ENCODE measurements around the gene MAP3K2.

- TF ChIP-seq CTCF (IDR thresholded peaks at IDR 0.05; ENCODE audit: insufficient read depth, low read depth, low read length) (no peak), EZH2 (IDR thresholded peaks at IDR 0.05; ENCODE audit: insufficient read depth, low read length) (no peak)
Observed at GRCh38 chr2:127431408-127432023, 43.7 kb upstream of the MAP3K2 start.
